GM19468 (cell line): ENCODE results near the gene HOXD13.

Experiments
- ATAC-seq: cut with Tn5 transposase; IDR thresholded peaks from one replicate; pipeline ENCODE4 v1.9.1; 2021; ENCODE audit warnings: mild to moderate bottlenecking, moderate library complexity, moderate number of reproducible peaks; ENCODE audit not compliant: unreplicated experiment; ENCODE audit errors: extremely low read depth

Gene HOXD13

GRCh38 chr2:176117162-176117822 is 24.8 kb downstream of the HOXD13 start:
- ATAC-seq = no peak

- ATAC-seq = no peak
Measured at GRCh38 chr2:176117823-176118371, 25.4 kb downstream of the HOXD13 start.

GRCh38 chr2:176118601-176119339 is 26.2 kb downstream of the HOXD13 start:
- ATAC-seq = no peak

- no peak for ATAC-seq
Measured at GRCh38 chr2:176120364-176121189, 28.1 kb downstream of the HOXD13 start.

- no peak for ATAC-seq
Measured at GRCh38 chr2:176121190-176122051, 28.9 kb downstream of the HOXD13 start.

- no peak for ATAC-seq
Measured at GRCh38 chr2:176122052-176122682, 29.6 kb downstream of the HOXD13 start.

GRCh38 chr2:176122683-176123410 is 30.3 kb downstream of the HOXD13 start, which contains the start of gene HOXD9:
Gene HOXD9 (plus strand): TSS chr2:176122719. CDS start chr2:176122769, 50 bp downstream.
- ATAC-seq = no peak

- ATAC-seq = no peak
Measured at GRCh38 chr2:176123411-176124109, 31.0 kb downstream of the HOXD13 start.

- ATAC-seq = no peak
Measured at GRCh38 chr2:176124110-176124946, 31.8 kb downstream of the HOXD13 start.

GRCh38 chr2:176124947-176125771 is 32.6 kb downstream of the HOXD13 start:
- no peak for ATAC-seq

GRCh38 chr2:176125772-176126054 is 33.2 kb downstream of the HOXD13 start:
- no peak for ATAC-seq

- no peak for ATAC-seq
Measured at GRCh38 chr2:176126929-176127773, 34.6 kb downstream of the HOXD13 start.

- no peak for ATAC-seq
Measured at GRCh38 chr2:176127774-176128072, 35.2 kb downstream of the HOXD13 start.

- no peak for ATAC-seq
Measured at GRCh38 chr2:176128172-176128981, 35.9 kb downstream of the HOXD13 start.
